ENCODE measurements around the gene DLX5.
A peak's percentile ranks its signal among the peaks of the same experiment; 100 is the strongest.

Gene DLX5

DNA sequence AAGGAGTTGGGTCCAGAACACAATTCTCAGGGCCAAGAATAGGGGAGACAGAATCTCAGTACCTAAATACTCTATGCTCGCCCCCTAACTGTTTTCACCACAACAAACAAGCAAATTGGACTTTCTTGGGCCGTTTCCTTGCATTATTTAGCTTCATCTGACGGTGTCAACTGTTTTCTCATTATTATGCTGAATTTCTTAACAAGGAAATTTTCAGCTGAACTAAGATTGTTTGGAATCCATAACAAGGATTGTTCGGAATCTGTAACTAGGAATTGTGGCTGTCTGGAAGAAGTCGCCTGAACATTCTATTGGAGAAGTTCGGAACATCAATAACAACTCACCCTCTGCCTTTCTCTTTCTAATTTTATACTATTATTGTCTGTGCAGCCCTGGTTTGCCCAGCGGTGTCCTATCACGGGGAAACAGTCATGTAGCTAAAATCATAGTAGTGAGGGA, 34.7 kb downstream of the DLX5 start:
- no peak for DNase-seq

DNA sequence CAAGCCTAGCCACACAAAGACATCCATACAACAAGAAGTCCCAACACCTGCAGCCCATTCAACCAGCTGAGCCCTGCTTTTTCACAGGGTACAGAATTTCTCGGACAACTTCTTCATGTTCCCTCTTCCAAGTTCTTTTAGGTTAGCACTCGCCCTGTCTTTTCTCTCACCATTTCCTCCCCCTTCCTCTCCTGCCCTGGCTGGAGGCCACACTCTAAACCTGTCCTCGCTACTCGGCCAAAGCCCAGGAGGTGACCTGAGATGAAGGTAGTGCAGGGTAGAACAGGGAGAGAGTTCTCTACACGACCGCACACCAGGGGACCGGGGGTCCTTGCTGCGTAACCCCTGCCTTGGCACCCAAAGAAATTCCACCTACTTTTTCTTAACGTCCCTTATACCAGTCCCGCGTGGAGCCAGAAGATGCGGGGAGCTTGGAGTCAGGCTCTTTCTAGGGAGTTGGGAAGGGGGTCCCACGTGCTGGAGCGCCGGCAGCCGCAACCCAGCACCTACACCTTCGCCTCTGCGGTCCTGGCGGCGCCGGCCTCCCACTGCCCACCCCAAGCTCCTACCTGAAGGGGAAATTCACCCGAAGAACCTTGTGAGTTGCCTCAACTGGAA, 35.3 kb downstream of the DLX5 start:
- DNase-seq: peak in 2 of 3 experiments; percentile 52 to 77

DNA sequence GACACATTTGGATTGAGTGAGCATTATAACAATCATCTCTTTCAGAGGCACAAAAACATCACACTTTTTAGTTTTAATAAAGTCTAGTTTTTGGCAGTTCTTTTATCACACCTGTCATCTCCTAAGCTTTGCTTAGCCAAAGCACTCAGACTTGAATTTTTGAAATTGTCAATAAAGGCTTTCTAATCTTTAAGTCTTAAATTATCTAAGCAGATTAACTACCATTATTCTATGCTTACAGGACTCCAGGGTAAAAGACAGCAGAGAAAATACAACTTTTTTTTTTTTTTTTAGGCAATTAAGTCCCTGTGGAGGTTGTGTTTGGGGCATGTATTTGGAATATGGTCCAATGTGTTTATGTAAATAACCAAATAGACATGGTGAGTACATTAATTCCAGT, 36.9 kb downstream of the DLX5 start:
- DNase-seq: no peak

DNA sequence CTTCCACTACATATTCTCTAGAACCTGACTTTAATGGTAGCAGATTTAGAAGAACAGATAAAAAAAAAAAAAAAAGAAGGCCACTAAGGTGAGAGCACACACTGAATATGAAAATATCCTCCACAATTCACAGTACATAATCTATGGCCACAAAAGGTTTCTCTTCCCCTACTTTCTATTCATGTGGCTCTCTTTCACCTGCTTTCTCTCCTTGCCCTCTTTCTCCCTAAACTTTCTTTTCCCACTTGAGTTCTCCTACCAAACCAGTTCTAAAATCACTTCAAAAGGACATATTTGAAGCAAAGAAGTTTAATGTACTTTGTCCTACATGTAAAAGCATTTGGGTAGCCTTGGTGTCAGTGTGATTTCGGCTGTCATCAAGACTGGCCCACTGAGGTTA, 37.7 kb downstream of the DLX5 start:
- DNase-seq: no peak

DNA sequence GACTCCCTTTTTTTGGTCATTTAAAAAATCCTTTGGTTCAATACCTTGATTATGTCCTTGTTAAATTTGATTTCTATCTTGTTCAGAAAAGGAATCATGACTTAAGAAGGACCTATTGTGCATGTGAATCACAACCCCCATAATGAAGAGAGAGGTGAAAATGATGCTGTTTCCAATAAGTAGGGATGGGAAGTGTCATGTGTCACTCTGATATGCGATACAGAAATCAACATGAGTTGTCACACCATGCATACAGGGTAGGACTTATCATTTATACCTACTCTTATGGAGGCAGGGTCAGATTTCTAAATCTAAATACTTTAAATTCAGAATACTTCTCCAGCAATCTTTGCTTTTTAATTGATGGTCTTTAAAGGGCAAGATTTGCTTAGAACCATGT, 38.6 kb downstream of the DLX5 start:
- no peak for DNase-seq

DNA sequence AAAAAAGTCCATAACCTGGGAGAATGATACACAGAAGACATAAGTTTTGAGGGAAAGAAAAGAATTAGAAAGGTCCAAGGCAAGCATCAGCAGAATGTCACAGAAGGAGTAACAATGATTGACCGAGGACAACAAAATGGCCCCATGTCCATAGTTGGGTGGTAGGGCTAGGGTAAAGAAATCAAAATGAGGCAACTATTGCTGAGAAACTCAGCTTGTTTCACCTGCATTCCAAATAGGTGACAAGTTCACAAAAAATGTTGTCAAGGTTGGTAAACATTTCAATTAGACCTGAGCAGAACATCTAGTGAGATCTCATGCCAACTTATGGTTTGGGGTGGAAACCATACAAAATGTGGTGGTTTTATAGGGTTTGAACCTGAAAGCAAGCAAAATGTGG, 42.0 kb downstream of the DLX5 start:
- DNase-seq: no peak

DNA sequence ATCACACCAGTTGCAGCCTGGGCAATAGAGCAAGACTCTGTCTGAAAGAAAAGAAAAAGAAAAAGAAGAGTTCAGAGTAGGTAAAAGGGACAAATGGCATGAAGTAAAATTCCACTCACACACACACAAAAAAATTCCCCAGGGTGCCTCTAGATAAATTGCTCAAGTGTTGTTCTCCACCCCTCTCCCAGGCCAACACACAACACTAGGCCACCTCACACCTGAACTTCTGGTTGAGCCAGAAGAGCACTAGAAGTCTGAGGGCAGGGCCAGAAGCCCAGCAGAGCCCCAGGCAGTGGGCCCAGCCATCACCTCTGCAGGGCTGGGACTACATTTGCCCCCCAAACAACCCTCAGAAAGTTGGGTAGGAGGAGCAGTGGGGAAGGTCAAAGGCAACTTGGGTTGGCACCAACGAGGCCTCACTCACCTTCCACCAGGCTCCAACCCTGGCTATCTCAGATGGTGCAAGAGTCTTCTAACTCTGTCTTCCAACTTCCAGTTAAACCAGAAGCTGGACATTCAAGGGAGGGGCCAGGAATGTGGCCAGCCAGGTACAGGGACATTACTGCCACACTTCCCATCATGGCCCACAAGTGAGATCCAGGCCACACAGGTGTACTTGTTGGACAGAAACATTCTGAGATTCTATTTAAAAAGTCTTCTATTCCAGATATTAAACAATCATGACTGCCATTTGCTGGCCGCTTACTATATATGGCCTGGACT, 44.9 kb downstream of the DLX5 start:
- no peak for DNase-seq

DNA sequence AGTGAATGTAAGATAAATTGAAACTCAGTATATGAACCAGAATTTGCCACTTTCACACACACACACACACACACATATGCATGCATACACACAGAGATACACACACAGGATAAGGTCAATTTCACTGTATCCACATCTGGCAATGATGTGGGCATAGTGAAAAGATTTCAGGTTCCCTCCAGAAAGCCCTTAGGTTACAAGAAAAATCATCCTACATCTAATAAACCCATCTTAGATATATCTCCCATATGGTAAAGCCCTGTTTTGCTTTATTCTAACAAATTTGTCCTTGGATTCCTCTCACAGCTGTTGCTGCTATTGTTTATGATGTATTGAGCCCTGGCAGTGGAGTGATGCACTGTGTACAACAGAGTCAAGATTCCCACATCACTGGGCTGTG, 47.2 kb downstream of the DLX5 start:
- no peak for DNase-seq

DNA sequence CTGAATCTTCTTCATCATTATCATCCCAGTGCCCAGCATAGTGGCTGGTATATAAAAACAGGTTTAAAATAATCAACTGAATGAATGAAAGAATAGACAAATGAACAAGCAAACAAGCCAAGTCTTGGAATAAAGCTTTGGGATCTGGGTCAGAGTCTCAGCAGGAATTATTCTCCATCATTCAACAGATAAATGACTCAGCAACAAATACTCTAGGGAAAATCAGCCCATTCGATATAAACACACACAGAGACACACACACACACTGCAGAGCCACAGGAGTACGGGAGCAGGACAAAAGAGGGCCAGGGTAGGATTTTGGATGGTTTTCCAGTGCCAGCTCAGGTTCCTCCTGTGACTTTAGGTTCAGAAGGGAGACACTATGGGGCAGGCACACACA, 48.5 kb downstream of the DLX5 start:
- DNase-seq: no peak

DNA sequence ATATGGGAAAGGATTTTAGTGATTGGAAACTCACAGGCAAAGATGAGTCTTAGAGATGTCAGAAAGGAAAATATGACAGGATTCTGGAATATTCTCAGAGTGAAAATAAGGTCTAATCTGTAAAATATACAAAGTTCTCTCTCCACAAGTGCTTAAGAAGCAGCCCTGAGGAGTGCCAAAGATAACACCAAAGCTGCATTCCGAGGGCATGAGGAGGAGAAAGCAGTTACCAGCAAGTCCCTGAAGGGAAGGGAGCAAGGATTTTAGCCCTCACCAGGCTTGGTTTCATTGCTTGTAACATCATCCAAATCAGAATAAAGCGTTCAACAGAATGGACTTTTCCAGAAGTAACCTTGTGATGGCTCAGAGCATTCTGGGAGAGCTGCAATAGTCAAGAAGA, 50.6 kb downstream of the DLX5 start:
- no peak for DNase-seq

DNA sequence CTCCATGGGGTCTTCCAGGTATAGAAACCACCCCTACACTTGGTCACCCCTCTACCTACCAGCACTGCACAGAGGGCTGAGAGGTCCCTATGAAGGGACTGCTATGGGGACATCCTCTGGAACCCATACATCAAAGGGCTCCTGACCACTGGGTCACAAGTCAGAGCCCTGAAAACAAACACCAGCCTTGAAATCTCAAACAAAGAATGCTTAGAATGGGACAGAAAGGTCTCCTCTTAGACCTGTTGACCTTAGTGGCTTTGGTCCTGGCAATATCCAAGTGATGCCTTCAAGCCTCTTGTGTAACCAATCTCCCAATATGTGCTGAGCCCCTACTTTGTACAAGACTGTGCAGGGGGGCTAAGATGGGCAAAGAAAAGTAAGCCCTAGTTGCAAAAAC, 53.9 kb downstream of the DLX5 start:
- DNase-seq: no peak

All from NCI-H1417 (cell line).